Measurements from ENCODE around the gene PRRC2C.
"Not testable (repeated sequence)": the region's sequence is repeated elsewhere in the genome, so short reads cannot be mapped to it uniquely, and the experiment has no call there.

Gene PRRC2C

DNA sequence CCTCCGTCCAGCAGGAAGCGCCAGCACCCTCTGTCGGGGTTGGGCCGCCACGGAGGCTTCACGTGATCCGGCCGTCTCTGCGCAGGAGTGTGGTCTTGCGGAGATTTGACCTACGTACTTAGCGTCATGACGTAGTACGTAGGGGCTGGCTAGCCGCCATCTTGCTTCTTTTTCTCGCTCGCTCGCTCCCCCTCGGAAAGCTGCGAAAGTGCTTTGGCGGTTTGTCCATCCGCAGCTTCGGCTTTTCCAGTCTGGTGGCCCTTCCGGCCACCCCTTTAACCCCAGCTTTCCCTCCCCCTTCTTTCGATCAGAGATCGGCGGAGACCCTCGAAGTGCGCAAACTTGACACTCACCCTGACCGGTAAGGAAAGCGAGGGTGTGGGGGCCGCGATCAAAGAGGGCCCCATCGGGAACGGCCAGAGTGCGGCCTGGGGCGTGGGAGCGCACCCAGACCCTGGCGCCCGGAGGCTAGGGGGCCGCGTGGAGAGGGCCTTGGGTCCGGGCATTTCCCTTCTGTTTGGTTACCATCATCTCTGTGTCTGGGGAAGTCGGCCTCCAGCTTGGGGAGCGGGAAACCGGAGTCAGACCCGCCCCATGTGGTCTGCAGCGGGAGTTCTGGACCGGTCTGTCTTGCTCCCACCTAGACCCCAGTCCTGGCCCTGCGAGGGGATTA lies at the start of gene PRRC2C:
Gene PRRC2C, plus strand, starts transcription at position 156 of the 673 bp plus-strand sequence. CDS start 26,559 bp downstream, outside the sequence.
- peak; percentile 83 to 94 for DNase-seq

DNA sequence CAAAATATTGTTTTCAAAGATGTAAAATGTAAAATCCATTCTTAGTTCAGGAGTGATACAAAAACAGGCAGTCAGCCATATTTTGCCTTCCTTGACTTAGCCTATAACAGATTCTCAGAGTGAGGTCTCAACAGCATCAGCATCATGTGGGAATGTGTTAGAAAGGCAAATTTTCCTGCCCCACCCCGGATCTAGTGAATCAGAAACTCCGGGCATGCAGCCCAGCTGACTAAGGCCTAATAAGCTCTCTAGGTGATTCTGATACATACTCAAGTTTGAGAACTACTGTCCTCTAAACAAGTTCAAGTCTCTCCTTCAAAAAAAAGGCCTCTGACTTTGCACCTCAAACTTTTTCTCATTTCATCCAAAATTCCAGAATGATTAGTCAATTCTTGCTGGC lies 46.9 kb upstream of the PRRC2C start:
- DNase-seq: no peak

DNA sequence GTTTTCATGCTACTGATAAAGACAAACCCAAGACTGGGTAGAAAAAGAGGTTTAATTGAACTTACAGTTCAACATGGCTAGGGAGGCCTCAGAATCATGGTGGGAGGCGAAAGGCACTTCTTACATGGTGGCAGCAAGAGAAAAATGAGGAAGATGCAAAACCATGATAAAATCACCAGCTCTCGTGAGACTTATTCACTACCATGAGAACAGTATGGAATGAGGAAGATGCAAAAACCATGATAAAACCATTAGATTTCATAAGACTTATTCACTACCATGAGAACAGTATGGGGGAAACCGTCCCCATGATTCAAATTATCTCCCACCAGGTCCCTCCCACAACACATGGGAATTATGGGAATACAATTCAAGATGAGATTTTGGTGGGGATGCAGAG lies 45.1 kb upstream of the PRRC2C start:
- DNase-seq: not testable (repeated sequence)

DNA sequence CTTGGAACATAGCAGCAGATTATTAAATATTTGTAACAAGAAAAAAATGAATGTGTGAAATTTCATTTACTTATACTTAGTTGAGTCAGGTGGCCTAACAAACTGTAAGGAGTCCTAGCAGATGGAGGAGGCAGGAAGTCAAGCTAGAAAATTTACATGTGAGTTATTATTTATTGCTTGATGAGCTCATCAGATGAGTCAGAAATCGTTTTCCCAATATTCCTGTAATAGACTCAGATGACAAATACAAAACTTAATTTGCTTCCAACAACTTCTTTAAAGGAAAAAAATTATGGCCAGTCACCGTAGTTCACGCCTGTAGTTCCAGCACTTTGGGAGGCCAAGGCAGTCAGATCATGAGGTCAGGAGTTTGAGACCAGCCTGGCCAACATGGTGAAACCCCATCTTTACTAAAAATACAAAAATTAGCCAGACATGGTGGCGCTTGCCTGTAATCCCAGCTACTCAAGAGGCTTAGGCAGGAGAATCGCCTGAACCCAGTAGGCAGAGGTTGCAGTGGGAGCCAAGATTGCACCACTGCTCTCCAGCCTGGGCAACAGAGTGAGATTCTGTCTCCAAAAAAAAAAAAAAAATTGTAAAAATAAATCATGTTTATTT lies 43.9 kb upstream of the PRRC2C start:
- not testable (repeated sequence) for DNase-seq

DNA sequence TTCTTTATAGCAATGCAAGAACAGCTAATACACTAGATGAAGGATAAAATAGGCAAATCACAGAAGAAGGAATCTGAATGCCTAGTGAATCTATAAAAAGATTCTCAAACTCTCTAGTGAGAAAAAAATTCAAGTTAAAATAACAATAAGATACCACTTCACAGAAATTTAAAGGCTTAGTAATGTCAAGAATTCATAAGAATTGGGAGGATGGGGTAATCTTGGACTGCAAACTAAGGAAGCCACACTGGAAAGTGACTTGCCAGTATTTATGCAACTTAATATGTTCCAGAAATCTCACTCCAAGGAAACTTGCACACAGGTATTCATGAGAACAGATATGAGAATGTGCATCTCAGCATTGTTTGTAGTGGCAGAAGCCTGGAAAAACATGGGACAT lies 38.9 kb upstream of the PRRC2C start:
- DNase-seq: no peak

DNA sequence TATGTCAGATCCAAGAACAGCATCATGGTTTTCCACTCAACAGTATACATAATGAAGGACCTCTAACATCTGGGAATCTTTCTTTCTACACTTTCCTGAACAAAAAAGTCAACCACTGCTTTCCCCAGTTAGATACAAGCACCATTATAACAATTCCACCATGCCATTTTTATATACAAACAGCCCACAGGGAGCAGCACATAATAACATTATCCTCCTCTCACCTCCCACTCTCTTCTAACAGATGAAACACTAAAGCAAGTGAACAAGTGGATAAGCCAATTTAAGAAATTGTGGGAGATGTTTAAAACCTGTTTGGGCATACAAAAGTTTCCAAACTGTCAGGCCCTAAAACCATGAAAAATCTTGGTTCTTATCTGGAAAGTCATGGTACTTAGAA lies 29.4 kb upstream of the PRRC2C start:
- DNase-seq: no peak

DNA sequence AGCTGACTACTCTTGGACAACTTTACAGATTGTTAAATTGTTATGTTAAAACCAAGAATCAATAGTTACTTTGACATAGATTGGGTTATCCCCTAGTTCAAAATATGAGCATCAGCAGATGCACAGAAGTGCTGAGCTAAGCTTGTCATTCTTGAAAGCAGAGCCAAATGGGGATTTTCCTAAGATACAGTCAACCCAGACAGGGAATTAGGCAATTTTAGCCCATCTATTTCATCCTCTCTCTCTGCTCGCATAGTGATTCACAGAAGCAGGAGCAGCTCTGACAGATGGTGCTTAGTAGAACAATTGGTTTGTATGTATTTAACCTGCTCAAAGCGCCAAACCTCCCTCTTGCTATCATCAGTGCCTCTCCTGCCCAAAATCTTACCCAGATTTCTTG lies 27.9 kb upstream of the PRRC2C start:
- DNase-seq: no peak

DNA sequence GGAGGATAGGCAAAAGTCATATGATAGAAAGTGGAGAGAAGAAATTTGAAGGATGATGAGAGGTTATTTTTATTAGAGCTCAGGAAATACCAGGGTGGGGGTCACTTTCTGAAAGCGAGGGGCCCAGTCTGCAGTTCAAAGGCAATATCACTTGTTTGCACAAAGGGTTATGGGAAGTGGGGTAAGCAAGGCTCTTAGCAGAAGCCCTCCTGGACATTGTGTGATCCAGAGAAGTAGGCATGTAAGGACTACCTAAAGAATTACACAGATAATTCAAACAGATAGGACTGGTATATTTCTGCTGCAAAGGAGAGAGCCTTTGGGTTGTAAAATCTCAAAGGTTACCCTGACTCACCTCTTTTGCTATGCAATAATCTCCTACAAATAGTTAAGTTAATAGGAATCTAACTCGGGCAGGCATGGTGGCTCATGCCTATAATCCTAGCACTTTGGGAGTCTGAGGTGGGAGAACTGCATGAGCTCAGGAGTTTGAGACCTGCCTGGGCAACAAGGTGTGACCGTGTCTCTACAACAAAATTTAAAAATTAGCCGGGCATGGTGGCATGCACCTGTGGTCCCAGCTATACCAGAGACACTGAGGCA lies 25.2 kb upstream of the PRRC2C start:
- DNase-seq: no peak

DNA sequence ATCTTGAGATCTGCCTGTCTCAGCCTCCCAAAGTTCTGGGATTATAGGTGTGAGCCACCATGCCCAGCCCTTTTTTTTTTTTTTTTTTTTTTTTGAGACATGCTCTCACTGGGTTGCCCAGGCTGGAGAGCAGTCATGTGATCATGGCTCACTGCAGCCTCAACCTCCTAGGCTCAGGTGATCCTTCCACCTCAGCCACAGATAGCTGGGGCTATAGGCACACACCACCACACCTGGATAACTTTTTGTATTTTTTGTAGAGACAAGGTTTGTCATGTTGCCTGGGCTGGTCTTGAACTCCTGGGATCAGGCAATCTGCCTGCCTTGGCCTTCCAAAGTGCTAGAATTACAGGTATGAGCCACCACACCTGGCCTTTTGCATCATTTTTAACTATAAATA lies 17.7 kb upstream of the PRRC2C start:
- DNase-seq: no peak

DNA sequence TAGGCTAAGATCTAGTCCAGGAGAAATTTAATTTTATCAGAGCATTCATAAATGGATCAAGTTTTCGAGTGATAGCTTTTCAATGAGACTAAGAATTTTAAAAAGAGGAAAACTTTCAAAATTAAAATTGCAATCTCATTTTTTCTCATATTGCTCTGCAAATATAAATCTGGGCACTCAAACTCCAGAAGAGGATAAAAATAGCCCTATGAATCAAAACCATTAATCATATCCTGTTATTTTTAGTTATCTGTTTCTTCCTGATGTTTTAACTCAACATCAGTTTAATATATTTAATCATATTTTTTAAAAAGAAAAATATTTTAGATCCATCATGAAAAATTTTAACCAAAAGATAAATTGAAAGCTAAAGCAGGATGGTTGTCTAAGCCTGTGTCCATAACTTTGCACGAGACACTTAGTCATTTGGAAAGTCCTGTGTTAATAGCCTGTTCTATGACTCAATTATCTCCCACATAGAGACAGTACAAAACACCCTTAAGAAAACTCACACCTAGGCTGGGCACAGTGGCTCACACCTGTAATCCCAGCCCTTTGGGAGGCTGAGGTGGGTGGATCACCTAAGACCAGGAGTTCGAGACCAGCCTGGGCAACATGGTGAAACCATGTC lies 17.1 kb upstream of the PRRC2C start:
- no peak for DNase-seq

DNA sequence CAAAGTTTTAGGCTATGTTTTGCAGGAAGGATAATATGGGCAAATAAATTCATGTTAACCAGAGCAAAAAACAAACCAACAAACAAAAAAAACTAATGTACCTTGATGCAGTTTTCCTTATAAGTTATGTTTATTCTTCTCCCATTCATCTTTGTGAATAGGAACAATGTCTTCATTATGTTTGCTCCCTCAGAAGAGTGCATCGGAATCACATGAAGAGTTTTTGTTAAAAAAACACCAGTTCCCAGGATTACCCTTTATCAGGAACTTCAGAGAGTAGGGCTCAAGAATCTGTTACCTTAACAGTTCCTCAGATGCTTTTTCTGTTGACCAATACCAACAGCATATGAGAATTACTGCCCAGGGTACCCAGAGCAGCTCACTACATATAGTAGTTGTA lies 14.6 kb upstream of the PRRC2C start:
- no peak for DNase-seq

DNA sequence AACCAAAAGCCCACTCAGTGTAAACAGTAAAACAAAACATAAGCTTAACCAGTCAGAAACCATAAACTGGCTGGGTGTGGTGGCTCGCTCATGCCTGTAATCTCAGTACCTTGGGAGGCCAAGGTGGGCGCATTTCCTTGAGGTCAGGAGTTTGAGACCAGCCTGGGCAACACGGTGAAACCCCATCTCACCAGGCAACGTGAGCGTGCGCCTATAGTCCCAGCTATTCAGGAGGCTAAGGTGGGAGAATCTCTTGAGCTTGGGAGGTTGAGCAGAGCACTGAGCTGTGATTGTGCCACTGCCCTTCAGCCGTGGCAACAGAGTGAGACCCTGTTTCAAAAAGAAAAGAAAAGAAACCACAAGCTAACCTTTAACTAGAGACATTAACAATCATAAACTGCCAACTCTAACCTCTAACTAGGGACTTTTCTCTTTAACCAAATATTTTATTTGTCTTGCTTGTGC lies 13.1 kb upstream of the PRRC2C start:
- no peak for DNase-seq

DNA sequence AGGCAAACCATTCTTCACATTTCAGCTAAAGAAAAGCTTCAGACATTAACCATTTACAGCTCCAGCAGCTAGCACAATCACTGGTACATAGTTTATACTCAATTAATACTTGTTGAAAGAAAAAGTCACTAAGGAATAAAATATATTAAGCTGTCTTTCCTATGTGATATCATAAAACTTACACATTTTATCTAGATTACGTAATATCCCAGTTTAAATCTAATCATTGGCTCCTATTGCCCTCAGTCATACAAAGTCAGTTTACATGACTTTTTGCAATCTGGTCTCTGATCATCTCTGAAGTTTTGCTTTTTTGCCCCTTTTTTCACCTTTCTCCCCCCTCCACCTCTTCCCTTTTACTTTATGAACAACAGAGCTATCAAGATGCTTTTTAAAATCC lies 8.5 kb upstream of the PRRC2C start:
- no peak for DNase-seq

DNA sequence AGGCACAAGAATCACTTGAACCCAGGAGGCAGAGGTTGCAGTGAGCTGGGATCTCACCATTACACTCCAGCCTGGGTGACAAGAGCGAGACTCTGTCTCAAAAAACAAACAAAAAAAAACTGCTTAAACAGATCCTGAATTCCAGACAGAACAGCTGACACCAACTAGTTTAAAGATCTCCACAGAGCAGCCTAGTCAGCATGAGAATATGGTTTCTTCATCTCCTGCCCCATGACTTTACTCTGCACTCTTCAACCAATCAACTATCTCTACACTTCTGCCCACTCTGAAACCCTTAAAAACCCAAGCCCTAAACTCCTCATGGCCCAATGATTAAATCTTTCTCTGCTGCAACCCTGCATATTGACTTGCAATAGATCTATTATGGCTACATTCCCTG lies 7.5 kb upstream of the PRRC2C start:
- DNase-seq: no peak

DNA sequence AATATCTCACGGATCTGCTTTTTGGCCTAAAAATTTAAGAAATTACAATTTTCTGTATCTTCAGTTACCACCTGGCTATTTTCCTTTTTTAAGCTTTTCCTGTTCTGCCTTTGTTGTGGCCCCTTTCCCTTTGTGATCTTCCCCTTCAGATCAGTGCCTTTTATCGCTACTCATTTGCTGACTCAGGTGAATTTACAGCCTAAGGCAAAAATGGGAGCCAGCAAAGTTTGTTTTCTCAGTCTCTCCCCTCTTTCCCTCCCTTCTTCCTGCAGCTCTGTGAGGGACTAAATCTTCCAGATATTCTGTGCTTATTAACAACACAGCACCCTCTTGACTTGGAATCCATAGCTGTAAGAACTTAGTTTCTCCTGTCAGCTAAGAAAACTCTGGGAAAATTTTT lies 5.3 kb upstream of the PRRC2C start:
- no peak for DNase-seq

DNA sequence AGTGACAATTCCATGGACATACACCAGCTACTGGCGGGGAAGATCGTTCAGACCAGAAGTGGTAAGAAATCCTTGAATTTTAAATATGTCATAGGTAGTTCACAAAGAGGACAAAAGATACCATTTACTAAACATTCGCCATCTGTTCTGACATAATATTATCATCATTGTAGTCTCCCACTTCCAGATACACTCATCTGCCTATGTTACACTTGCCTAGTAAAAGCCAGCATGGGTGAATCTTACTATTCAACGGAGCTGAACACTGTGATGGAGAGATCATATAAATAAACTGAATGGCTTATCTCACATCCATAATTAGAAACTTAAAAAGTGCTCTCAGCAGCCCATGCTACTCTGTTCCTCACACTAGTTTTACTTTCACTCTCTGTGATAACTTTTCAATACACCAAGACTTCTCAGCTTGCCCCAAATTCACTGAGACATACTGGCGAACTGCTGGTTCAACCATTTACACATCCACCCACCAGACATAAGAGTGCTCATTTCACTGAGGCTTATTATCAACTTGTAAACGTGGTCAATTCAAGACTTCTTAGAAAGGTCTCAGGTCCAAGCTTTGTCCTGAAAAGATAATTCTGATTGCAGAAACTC lies 463 bp upstream of the PRRC2C start:
- peak in 1 of 2 donors; percentile 91 for DNase-seq

DNA sequence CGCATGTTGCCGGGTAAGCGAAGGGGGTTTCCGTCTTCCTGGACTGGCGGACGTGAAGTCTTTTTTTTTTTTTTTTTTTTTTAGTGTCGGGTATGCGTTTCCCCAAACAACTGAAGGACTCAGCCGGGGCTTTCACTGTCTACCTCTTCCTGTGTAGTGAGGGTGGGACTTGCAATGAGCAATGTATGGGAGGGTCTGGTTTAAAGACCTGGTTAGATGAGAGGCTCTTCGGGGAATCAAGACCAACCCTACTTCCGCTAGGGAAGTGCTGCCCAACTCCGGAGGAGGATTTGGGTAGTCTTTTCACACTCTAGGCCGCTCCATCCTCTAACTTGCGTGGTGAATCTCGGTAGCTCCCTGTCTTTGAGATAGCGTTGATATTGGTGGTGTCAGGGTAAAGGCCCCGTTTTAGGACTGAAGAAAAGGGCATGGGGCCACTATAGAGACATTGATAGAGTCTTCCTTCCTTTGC lies 754 bp downstream of the PRRC2C start:
- peak in 1 of 2 donors; percentile 73 for DNase-seq

DNA sequence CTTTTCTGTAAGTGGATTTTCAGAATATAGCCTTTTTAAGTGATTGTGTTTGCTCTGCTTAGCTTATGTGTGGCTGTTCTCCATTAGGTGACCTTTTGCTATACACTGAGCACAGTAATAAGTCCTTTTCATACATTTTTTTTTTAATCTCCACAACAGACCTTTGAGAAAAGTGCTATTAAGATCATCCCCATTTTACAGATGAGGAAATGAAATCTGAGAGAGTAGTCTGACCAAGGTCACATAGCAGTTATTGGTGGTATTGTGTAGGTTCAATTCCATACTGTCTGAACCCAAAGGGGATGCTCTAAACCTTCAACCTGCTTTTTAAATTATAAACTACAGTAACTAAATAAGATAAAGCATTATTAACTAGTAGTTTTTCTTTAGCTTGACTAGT lies 1.7 kb downstream of the PRRC2C start:
- DNase-seq: no peak

DNA sequence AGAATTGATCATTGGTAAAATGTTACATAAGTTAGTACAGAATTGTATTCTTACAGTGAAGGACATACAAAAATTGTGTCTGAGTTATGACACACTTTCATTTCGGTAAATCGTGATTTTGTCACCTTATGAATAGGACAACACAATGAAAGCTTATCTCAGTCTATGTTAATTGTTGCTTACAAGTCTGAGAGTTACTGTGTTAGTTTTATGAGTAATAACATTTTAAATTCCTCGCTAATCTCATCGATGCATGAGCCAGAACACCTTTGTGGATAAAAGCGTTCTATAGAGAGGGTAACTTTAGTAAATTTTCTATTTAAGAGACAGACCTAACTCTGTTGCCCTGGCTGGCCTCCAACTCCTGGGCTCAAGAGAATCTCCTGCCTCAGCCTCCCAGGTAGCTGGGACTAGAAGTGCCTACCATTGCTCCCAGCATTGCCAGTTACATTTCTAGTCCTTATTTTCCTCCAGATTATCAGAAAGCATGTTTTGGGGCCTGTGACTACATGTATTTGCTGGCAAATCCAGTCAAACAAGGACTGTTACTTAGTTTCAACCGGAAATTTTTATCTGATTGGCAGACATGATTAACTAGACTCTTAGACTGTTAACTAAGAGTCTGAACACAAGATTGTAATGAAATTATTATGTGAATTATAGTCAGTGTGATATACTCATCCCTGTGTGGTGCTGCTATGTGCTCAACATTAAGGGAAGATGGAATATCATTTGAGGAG lies 3.0 kb downstream of the PRRC2C start:
- DNase-seq: no peak

DNA sequence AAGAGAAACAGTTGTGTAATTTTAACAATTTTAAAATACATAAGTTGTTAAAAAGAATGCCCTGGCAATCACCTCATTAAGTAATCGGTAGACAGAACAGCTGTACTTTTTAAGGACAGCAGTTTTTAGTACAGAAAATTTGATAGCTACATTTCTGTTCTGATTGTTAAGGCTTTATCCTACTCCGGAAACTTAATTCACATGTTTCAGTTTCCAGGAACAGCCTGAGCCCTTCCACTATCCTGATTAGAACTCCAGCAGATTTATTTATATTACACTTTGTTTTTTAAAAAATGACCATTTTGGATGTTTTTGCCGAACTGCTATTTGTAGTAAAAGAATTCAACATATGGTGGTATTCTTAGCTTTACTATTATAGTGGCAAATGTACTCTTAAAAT lies 8.7 kb downstream of the PRRC2C start:
- DNase-seq: no peak

DNA sequence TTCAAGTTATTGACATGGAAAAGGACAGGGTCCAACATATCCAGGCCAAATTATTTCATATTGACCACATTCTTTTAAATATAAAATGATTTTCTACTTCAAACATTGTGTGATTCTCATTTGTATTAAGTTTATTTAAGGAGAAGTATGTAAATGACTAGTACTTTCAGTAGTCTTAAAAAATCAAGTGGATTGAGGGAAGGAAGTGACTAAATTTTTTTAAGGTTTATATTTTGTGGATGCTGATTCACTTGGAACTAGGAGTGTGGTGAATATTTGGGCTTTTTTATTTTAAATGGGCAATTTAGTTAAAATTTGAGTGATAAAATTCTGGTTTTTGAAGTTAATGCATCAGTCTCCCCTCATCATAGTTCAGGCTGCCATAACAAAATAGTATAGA lies 10.1 kb downstream of the PRRC2C start:
- DNase-seq: no peak

DNA sequence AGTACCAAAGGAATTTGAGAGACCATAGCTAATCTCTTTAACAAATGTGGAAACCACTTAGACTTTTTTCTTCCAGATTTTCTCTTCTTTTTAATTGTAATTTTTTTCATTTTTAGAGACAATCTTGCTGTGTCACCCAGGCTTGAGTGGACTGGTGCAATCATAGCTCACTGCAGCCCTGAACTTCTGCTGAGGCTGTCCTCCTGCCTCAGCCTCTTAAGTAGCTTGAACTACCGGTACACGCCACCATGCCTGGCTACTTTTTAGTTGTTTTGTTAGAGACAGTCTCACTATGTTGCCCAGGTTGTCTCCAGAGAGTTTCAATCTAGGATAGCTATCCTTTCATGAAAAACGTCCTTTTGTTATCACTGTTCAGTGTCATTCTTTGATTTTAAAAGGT lies 15.0 kb downstream of the PRRC2C start:
- no peak for DNase-seq

DNA sequence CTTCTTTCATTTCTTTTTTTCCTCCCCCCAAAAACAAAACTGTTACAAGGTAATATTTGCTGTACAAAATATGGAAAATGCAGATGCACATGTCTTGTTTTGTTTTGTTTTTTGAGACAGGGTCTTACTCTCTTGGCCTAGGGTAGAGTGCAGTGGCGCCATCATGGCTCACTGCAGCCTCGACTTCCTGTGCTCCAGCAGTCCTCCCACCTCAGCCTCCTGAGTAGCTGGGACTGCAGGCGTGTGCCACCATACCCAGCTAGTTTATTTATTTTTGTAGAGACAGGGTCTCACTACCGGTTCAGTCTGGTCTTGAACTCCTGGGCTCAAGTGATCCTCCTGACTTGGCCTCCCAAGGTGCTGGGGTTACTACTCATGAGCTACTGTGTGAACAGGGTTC lies 15.5 kb downstream of the PRRC2C start:
- no peak for DNase-seq
